Endothelial cell of umbilical vein (primary cell): ENCODE results near the gene SAMD10. TPM values are rescaled to one million over a fixed set of nuclear protein-coding genes. Genes with fewer than 3 reads are reported as not detected.

ENCODE experiments used
- BruUV-seq: library from RNA; stranded (reverse); fragments of 400-500 nt; replicated peaks from 2 replicates; lab custom pipeline; 2021; lab: Mats Ljungman, UMichigan
- CTCF ChIA-PET: fragments of 300-600, 350-600 bp; sonication (Branson Sonifier 250); formaldehyde crosslinking; loops from one replicate; lab custom pipeline; 2021; ENCODE audit warnings: antibody characterized with exemption, inconsistent platforms; lab: Charles Lee
- POLR2A ChIA-PET: fragments of 300-600, 350-600 bp; sonication (Branson Sonifier 250); formaldehyde crosslinking; loops from one replicate; lab custom pipeline; 2021; ENCODE audit warnings: antibody characterized with exemption, inconsistent platforms; lab: Charles Lee
- DNase-seq: peaks from one replicate; pipeline ENCODE4 v3.0.0-alpha.2; 2011; ENCODE audit warnings: low read depth, low spot score
- FAIRE-seq: peaks from 2 replicates; lab custom pipeline; 2011; peaks lifted over from hg19 to GRCh38; lab: Jason Lieb, UNC
- H2AFZ ChIP-seq: 2 replicates; pipeline ENCODE4 v1.6.0; 2012; ENCODE audit warnings: low read depth, low read length, control low read depth, inconsistent platforms
- H3K27ac ChIP-seq: 2 replicates; pipeline ENCODE4 v1.5.1; 2011; ENCODE audit warnings: low read depth, mild to moderate bottlenecking, control low read depth, low read length, moderate library complexity; ENCODE audit not compliant: insufficient read depth
- H3K27me3 ChIP-seq, 2 experiments: 2 replicates each; pipeline versions ENCODE4 v1.6.0 to v1.6.1; 2011; ENCODE audit warnings: low read length in 2 of 2, mixed read lengths in 1 of 2; ENCODE audit not compliant: control insufficient read depth in 2 of 2, insufficient read depth in 2 of 2
- H3K36me3 ChIP-seq, 2 experiments: 2 replicates in 1 of 2; 3 replicates in 1 of 2; pipeline ENCODE4 v1.5.1; 2011; ENCODE audit warnings: low read length in 2 of 2, mild to moderate bottlenecking in 1 of 2, moderate library complexity in 1 of 2; ENCODE audit not compliant: control insufficient read depth in 2 of 2, insufficient read depth in 2 of 2; ENCODE audit errors: extremely low read depth in 1 of 2
- H3K4me1 ChIP-seq: 3 replicates; pipeline ENCODE4 v1.5.1; 2011; ENCODE audit warnings: mild to moderate bottlenecking, low read length; ENCODE audit not compliant: control insufficient read depth, insufficient read depth; ENCODE audit errors: extremely low read depth
- H3K4me2 ChIP-seq: 2 replicates; pipeline ENCODE4 v1.6.1; 2011; ENCODE audit warnings: low read length, control low read depth, mixed read lengths; ENCODE audit not compliant: insufficient read depth
- H3K4me3 ChIP-seq, 3 experiments: fragments of 200-600 bp in 1 of 3; sonication (generic), shearing (Covaris generic) in 1 of 3; replicated peaks in 1 of 3; 2 replicates each; pipeline ENCODE4 v1.5.1; 2011 to 2016; ENCODE audit warnings: control low read depth in 3 of 3, low read length in 3 of 3, mild to moderate bottlenecking in 2 of 3, inconsistent platforms in 1 of 3, low read depth in 1 of 3, moderate library complexity in 1 of 3; ENCODE audit not compliant: insufficient read depth in 1 of 3
- H3K79me2 ChIP-seq: 2 replicates; pipeline ENCODE4 v1.6.0; 2012; ENCODE audit warnings: low read length, inconsistent platforms; ENCODE audit not compliant: control insufficient read depth, insufficient read depth
- H3K9ac ChIP-seq: replicated peaks from 2 replicates; pipeline ENCODE3; 2011; ENCODE audit warnings: low read length, control low read depth; ENCODE audit not compliant: insufficient read depth; ENCODE audit errors: extremely low read depth
- H3K9me1 ChIP-seq: replicated peaks from 3 replicates; pipeline ENCODE4 v1.6.0; 2011; ENCODE audit warnings: mild to moderate bottlenecking, low read length; ENCODE audit not compliant: control insufficient read depth, insufficient read depth; ENCODE audit errors: extremely low read depth
- H3K9me3 ChIP-seq: replicated peaks from 2 replicates; pipeline ENCODE4 v1.5.1; 2012; ENCODE audit warnings: low read length, inconsistent platforms; ENCODE audit not compliant: control insufficient read depth, insufficient read depth
- H4K20me1 ChIP-seq: replicated peaks from 2 replicates; pipeline ENCODE3; 2011; ENCODE audit warnings: mild to moderate bottlenecking, low read length; ENCODE audit not compliant: control insufficient read depth, insufficient read depth; ENCODE audit errors: extremely low read depth
- CTCF ChIP-seq, 2 donors: IDR thresholded peaks; 1 replicate in 1 of 2; 2 replicates in 1 of 2; pipeline ENCODE4 v1.5.1; 2011; ENCODE audit warnings: low read length in 2 of 2, mild to moderate bottlenecking in 2 of 2, moderate library complexity in 2 of 2, control low read depth in 1 of 2, inconsistent platforms in 1 of 2, low read depth in 1 of 2; ENCODE audit not compliant: insufficient read depth in 1 of 2; ENCODE audit errors: extremely low read depth in 1 of 2
- EZH2 ChIP-seq: IDR thresholded peaks from 2 replicates; pipeline ENCODE4 v1.6.1; 2012; ENCODE audit warnings: borderline replicate concordance, low read depth, mild to moderate bottlenecking, moderate library complexity, low read length, inconsistent platforms; ENCODE audit not compliant: severe bottlenecking
- FOS ChIP-seq: IDR thresholded peaks from 2 replicates; pipeline ENCODE4 v1.6.1; 2011; ENCODE audit warnings: mild to moderate bottlenecking, low read length, moderate library complexity, borderline replicate concordance; ENCODE audit not compliant: insufficient read depth
- GATA2 ChIP-seq: IDR thresholded peaks from 2 replicates; pipeline ENCODE4 v1.7.0; 2011; ENCODE audit warnings: low read depth, mild to moderate bottlenecking, moderate library complexity, mixed read lengths, low read length; ENCODE audit not compliant: insufficient read length, insufficient read depth
- JUN ChIP-seq: IDR thresholded peaks from 2 replicates; pipeline ENCODE4 v1.6.1; 2011; ENCODE audit warnings: borderline replicate concordance, low read depth; ENCODE audit not compliant: insufficient read length, insufficient read depth
- MAX ChIP-seq: IDR thresholded peaks from 2 replicates; pipeline ENCODE4 v1.6.1; 2011; ENCODE audit not compliant: insufficient read depth, insufficient read length
- MYC ChIP-seq: IDR thresholded peaks from one replicate; pipeline ENCODE4 v1.6.1; 2011; ENCODE audit warnings: mild to moderate bottlenecking, low read depth, low read length
- POLR2A ChIP-seq: IDR thresholded peaks from 2 replicates; pipeline ENCODE4 v1.6.1; 2012; ENCODE audit warnings: low read depth, mild to moderate bottlenecking, control low read depth, low read length
- POLR2AphosphoS5 ChIP-seq: IDR thresholded peaks from 2 replicates; pipeline ENCODE4 v1.6.1; 2012; ENCODE audit warnings: low read depth, mild to moderate bottlenecking, control low read depth, low read length, moderate library complexity; ENCODE audit not compliant: insufficient read depth
- dilution Hi-C: fragments of 300-500 bp; cut with MboI; formaldehyde crosslinking; loops from one replicate; pipeline ENCODE4 v1.15.0; 2019; ENCODE audit warnings: low sequenced_read_pairs; ENCODE audit not compliant: extremely low pct_ligation_motif_present
- intact Hi-C: fragments of 100-400 bp; cut with micrococcal nuclease; formaldehyde crosslinking; loops from one replicate; pipeline ENCODE4 v1.10.0; 2022
- polyA plus RNA-seq, 4 experiments: library from polyadenylated mRNA; depleted of rRNA in 3 of 4; stranded (reverse) in 3 of 4; unstranded in 1 of 4; fragments of >200 nt; gene quantifications; 2 replicates each; pipeline versions ENCODE4 v1.2.1 to v1.2.3, GENCODE V29; 2011 to 2012; ENCODE audit warnings: missing spikeins in 1 of 4
- total RNA-seq: library from RNA; stranded (reverse); gene quantifications from 2 replicates; pipeline ENCODE4 v1.2.3, GENCODE V29; 2021

The SAMD10 gene
- total and polyA plus RNA-seq, 2 donors (not counting 3 experiments of a cell fraction or from before 2014, with no cell fraction given) = 4.7 to 5.3 TPM

DNA sequence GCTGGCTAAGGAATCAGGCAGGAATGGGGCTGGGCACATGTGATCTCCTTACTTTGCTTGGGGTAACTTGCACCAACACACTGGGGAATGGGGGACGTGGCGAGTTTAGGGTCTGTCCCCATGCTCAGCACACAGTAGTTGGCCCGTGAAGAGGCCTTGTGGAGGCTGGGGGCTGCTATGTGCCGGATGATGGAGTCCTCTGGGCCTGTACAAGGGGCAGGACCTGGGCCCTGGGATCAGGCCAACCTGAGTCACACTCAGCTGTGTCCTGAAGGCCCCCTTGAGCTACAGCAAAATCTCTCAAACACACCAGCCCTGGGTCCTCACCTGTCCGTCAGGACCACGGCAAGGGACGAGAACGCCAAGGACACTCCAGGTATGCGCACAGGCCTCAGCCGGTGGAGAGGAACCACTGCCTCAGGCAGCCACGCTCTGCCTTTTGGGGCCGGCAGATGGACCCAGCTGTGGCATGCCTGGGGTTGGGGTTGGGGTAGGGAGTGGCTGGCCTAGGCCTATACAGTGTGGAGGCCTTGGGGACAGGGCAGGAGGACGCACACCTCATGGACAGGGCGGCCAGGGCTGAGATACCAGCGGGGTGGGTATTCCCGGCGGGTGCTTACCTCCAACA, 34.3 kb downstream of the SAMD10 start:
- intact Hi-C loops = no loop called here
- CTCF ChIA-PET = no interaction called here
- Histone ChIP-seq H3K27me3 (no peaks in the 10 kb centered on the region), H3K79me2 (peaks cover 23% of the 10 kb centered on the region), H3K9ac (no peak overlapping the region), H3K4me2 (no peak overlapping the region), H3K36me3 (peaks cover 8 to 41% of the 10 kb centered on the region in 2 experiments), H3K27ac (no peak overlapping the region), H3K9me1 (no peaks in the 10 kb centered on the region), H2AFZ (no peak overlapping the region), H4K20me1 (no peaks in the 10 kb centered on the region), H3K4me1 (peaks cover 27% of the 10 kb centered on the region), H3K4me3 (no peak overlapping the region), H3K9me3 (no peaks in the 10 kb centered on the region)
- dilution Hi-C loops = no loop called here
- FAIRE-seq (no peak), DNase-seq (no peak)
- BruUV-seq = no TSS peak
- POLR2A ChIA-PET = no interaction called here
- TF ChIP-seq POLR2A = no peak
- TF ChIP-seq JUN = no peak
- TF ChIP-seq CTCF (IDR thresholded peaks at IDR 0.05; ENCODE audit: extremely low read depth in 1 of 2, insufficient read depth in 1 of 2, low read depth in 1 of 2, low read length in 2 of 2) = no peak
- TF ChIP-seq GATA2 = no peak
- TF ChIP-seq MAX = no peak
- TF ChIP-seq FOS = no peak
- no peak for TF ChIP-seq POLR2AphosphoS5
- TF ChIP-seq MYC = no peak
- TF ChIP-seq EZH2 = no peak
